H1 (cell line): ENCODE measurements around the gene OR51M1. TPM values are rescaled to one million over a fixed set of nuclear protein-coding genes. Genes with fewer than 3 reads are reported as not detected.

ENCODE experiments used
- CTCF ChIA-PET: fragments of 300-600 bp; sonication (Branson Sonifier 250); formaldehyde crosslinking; loops from one replicate; lab custom pipeline; 2021; ENCODE audit not compliant: partially characterized antibody; lab: Charles Lee
- POLR2A ChIA-PET: fragments of 300-600 bp; sonication (Branson Sonifier 250); formaldehyde crosslinking; loops from one replicate; lab custom pipeline; 2021; ENCODE audit warnings: inconsistent platforms; ENCODE audit not compliant: partially characterized antibody; lab: Charles Lee
- DNase-seq, 2 experiments: peaks; one replicate each; pipeline versions ENCODE4 v3.0.0 to v3.0.0-alpha.2; 2010 to 2022; ENCODE audit warnings: low spot score in 2 of 2, low read depth in 1 of 2, mixed read lengths in 1 of 2
- FAIRE-seq: peaks from 2 replicates; lab custom pipeline; 2011; peaks lifted over from hg19 to GRCh38; lab: Jason Lieb, UNC
- H2AFZ ChIP-seq: 2 replicates; pipeline ENCODE4 v1.8.1; 2012; ENCODE audit warnings: low read length, inconsistent platforms
- H2AK5ac ChIP-seq: 2 replicates; pipeline ENCODE4 v1.6.1; 2013; ENCODE audit warnings: low read depth, low read length
- H2BK120ac ChIP-seq: replicated peaks from 2 replicates; pipeline ENCODE3; 2013; ENCODE audit warnings: low read depth, low read length, inconsistent platforms
- H2BK12ac ChIP-seq: 2 replicates; pipeline ENCODE4 v1.6.1; 2013; ENCODE audit warnings: low read depth, low read length
- H2BK15ac ChIP-seq: 2 replicates; pipeline ENCODE4 v1.6.1; 2013; ENCODE audit warnings: low read length
- H2BK20ac ChIP-seq: 2 replicates; pipeline ENCODE4 v1.6.1; 2013; ENCODE audit warnings: low read length
- H2BK5ac ChIP-seq: 2 replicates; pipeline ENCODE4 v1.6.1; 2013; ENCODE audit warnings: low read depth, low read length
- H3K14ac ChIP-seq: 2 replicates; pipeline ENCODE4 v1.6.1; 2013; ENCODE audit warnings: inconsistent platforms; ENCODE audit not compliant: insufficient read length
- H3K18ac ChIP-seq: 2 replicates; pipeline ENCODE4 v1.6.1; 2013; ENCODE audit warnings: low read length; ENCODE audit errors: extremely low read depth
- H3K23ac ChIP-seq: 2 replicates; pipeline ENCODE4 v1.6.1; 2013; ENCODE audit warnings: inconsistent platforms; ENCODE audit not compliant: insufficient read length
- H3K23me2 ChIP-seq: 2 replicates; pipeline ENCODE4 v1.6.1; 2013; ENCODE audit warnings: low read depth, low read length
- H3K27ac ChIP-seq: 2 replicates; pipeline ENCODE4 v1.6.1; 2011; ENCODE audit warnings: low read depth, low read length, inconsistent platforms
- H3K27me3 ChIP-seq, 4 experiments: replicated peaks in 1 of 4; 1 replicate in 1 of 4; 2 replicates in 3 of 4; pipeline versions ENCODE4 v1.6.1 to v1.8.1; 2011 to 2013; ENCODE audit warnings: low read length in 3 of 4, mild to moderate bottlenecking in 3 of 4, inconsistent platforms in 2 of 4, mixed read lengths in 2 of 4, moderate library complexity in 1 of 4; ENCODE audit not compliant: control insufficient read depth in 3 of 4, insufficient read depth in 3 of 4; ENCODE audit errors: extremely low read depth in 1 of 4
- H3K36me3 ChIP-seq, 4 experiments: 2 replicates each; pipeline versions ENCODE4 v1.6.1 to v1.8.1; 2011 to 2013; ENCODE audit warnings: mild to moderate bottlenecking in 4 of 4, low read length in 3 of 4, moderate library complexity in 2 of 4, control low read depth in 1 of 4, inconsistent platforms in 1 of 4; ENCODE audit not compliant: insufficient read depth in 4 of 4, control insufficient read depth in 2 of 4
- H3K4ac ChIP-seq: replicated peaks from 2 replicates; pipeline ENCODE3; 2013; ENCODE audit warnings: low read length, low read depth, mixed read lengths, inconsistent platforms; ENCODE audit not compliant: insufficient read length
- H3K4me1 ChIP-seq, 4 experiments: replicated peaks in 1 of 4; 1 replicate in 1 of 4; 2 replicates in 3 of 4; pipeline versions ENCODE4 v1.6.1 to v1.8.1; 2011 to 2013; ENCODE audit warnings: low read length in 3 of 4, inconsistent platforms in 2 of 4, mixed read lengths in 1 of 4; ENCODE audit not compliant: insufficient read depth in 4 of 4, control insufficient read depth in 3 of 4
- H3K4me2 ChIP-seq, 2 experiments: 2 replicates each; pipeline versions ENCODE4 v1.6.1 to v1.8.1; 2011 to 2013; ENCODE audit warnings: low read depth in 2 of 2, low read length in 2 of 2, control low read depth in 1 of 2, inconsistent platforms in 1 of 2, mild to moderate bottlenecking in 1 of 2; ENCODE audit not compliant: insufficient read depth in 1 of 2
- H3K4me3 ChIP-seq, 4 experiments: fragments of 200-600, 300-600 bp in 1 of 4; sonication (generic), shearing (Covaris generic), sonication (Bioruptor Twin) in 1 of 4; 2 replicates each; pipeline versions ENCODE4 v1.5.1 to v1.8.1; 2011 to 2016; ENCODE audit warnings: low read length in 4 of 4, low read depth in 3 of 4, control low read depth in 2 of 4, inconsistent platforms in 2 of 4, mild to moderate bottlenecking in 2 of 4, mixed read lengths in 1 of 4, moderate library complexity in 1 of 4; ENCODE audit not compliant: insufficient read depth in 2 of 4; ENCODE audit errors: extremely low read depth in 1 of 4
- H3K56ac ChIP-seq: replicated peaks from 2 replicates; pipeline ENCODE3; 2013; ENCODE audit warnings: low read depth, mild to moderate bottlenecking, mixed read lengths, low read length, inconsistent platforms; ENCODE audit not compliant: insufficient read length
- H3K79me1 ChIP-seq: 2 replicates; pipeline ENCODE4 v1.6.1; 2013; ENCODE audit warnings: low read depth, low read length, control low read depth
- H3K79me2 ChIP-seq, 2 experiments: 2 replicates each; pipeline versions ENCODE4 v1.6.1 to v1.8.1; 2012 to 2013; ENCODE audit warnings: low read length in 2 of 2, mild to moderate bottlenecking in 2 of 2, inconsistent platforms in 1 of 2; ENCODE audit not compliant: insufficient read depth in 2 of 2, control insufficient read depth in 1 of 2
- H3K9ac ChIP-seq, 4 experiments: replicated peaks in 1 of 4; 1 replicate in 1 of 4; 2 replicates in 3 of 4; pipeline versions ENCODE4 v1.6.1 to v1.8.1; 2011 to 2013; ENCODE audit warnings: low read depth in 3 of 4, low read length in 3 of 4, control low read depth in 2 of 4, mild to moderate bottlenecking in 2 of 4, moderate library complexity in 2 of 4, inconsistent platforms in 1 of 4; ENCODE audit errors: extremely low read depth in 1 of 4
- H3K9me3 ChIP-seq, 2 experiments: 2 replicates each; pipeline versions ENCODE4 v1.6.1 to v1.8.1; 2012 to 2013; ENCODE audit warnings: mild to moderate bottlenecking in 2 of 2, moderate library complexity in 2 of 2, control low read depth in 1 of 2, inconsistent platforms in 1 of 2, low read depth in 1 of 2, low read length in 1 of 2, mixed read lengths in 1 of 2; ENCODE audit not compliant: insufficient read depth in 2 of 2
- H4K20me1 ChIP-seq, 2 experiments: replicated peaks in 1 of 2; 2 replicates each; pipeline versions ENCODE3 to v1.8.1; 2011 to 2013; ENCODE audit warnings: inconsistent platforms in 2 of 2, low read length in 2 of 2, mild to moderate bottlenecking in 1 of 2; ENCODE audit not compliant: insufficient read depth in 2 of 2, control insufficient read depth in 1 of 2
- H4K5ac ChIP-seq: 2 replicates; pipeline ENCODE4 v1.6.1; 2013; ENCODE audit warnings: low read length, low read depth, mixed read lengths, inconsistent platforms; ENCODE audit not compliant: insufficient read length
- H4K8ac ChIP-seq: 2 replicates; pipeline ENCODE4 v1.8.0; 2013; ENCODE audit warnings: mild to moderate bottlenecking, moderate library complexity, low read length, inconsistent platforms; ENCODE audit not compliant: insufficient read depth; ENCODE audit errors: extremely low read depth
- H4K91ac ChIP-seq: replicated peaks from 2 replicates; pipeline ENCODE3; 2013; ENCODE audit warnings: low read length, mixed read lengths, inconsistent platforms; ENCODE audit not compliant: insufficient read length
- BACH1 ChIP-seq: IDR thresholded peaks from 2 replicates; pipeline ENCODE4 v1.6.1; 2012; ENCODE audit warnings: low read length, improper control_type of control experiment
- BRCA1 ChIP-seq: IDR thresholded peaks from 2 replicates; pipeline ENCODE4 v1.6.1; 2012; ENCODE audit warnings: low read depth, low read length, improper control_type of control experiment
- CREB1 ChIP-seq: IDR thresholded peaks from 2 replicates; pipeline ENCODE4 v1.6.1; 2012; ENCODE audit warnings: inconsistent platforms
- E2F6 ChIP-seq: IDR thresholded peaks from 2 replicates; pipeline ENCODE4 v1.6.1; 2012; ENCODE audit warnings: inconsistent platforms
- EP300 ChIP-seq, 2 experiments: IDR thresholded peaks; 1 replicate in 1 of 2; 2 replicates in 1 of 2; pipeline ENCODE4 v1.6.1; 2011 to 2012; ENCODE audit warnings: low read depth in 2 of 2, low read length in 2 of 2, mild to moderate bottlenecking in 2 of 2, borderline replicate concordance in 1 of 2, inconsistent platforms in 1 of 2, moderate library complexity in 1 of 2
- FOSL1 ChIP-seq: IDR thresholded peaks from 2 replicates; pipeline ENCODE4 v1.6.1; 2011; ENCODE audit warnings: mild to moderate bottlenecking, low read depth, low read length, moderate library complexity; ENCODE audit not compliant: insufficient read depth
- GTF2F1 ChIP-seq: IDR thresholded peaks from 2 replicates; pipeline ENCODE4 v1.6.1; 2012; ENCODE audit warnings: low read depth, low read length, improper control_type of control experiment, borderline replicate concordance
- RNF2 ChIP-seq: fragments of 200-900, 300-1000 bp; sonication (generic); IDR thresholded peaks from 2 replicates; pipeline ENCODE4 v1.7.1; 2016; ENCODE audit warnings: borderline replicate concordance, low read depth, mild to moderate bottlenecking, antibody characterized with exemption, low read length; ENCODE audit not compliant: poor library complexity, severe bottlenecking; ENCODE audit errors: missing control alignments
- RXRA ChIP-seq: IDR thresholded peaks from 2 replicates; pipeline ENCODE4 v1.6.1; 2011; ENCODE audit warnings: low read depth, mild to moderate bottlenecking, low read length, moderate library complexity; ENCODE audit not compliant: insufficient read depth
- SIRT6 ChIP-seq: IDR thresholded peaks from one replicate; pipeline ENCODE4 v1.7.1; 2012; ENCODE audit warnings: low read length, inconsistent platforms
- SP1 ChIP-seq: IDR thresholded peaks from 2 replicates; pipeline ENCODE4 v1.6.1; 2011; ENCODE audit warnings: low read depth, low read length
- WGBS, 2 experiments: shearing (Covaris generic) in 1 of 2; methylation state at CpG; one replicate each; pipeline versions ENCODE4 v1.1.6 to v1.1.7; 2013 to 2015; ENCODE audit warnings: low lambda C conversion rate in 2 of 2, mixed read lengths in 2 of 2, inconsistent platforms in 1 of 2, low coverage in 1 of 2, missing lambda C conversion rate in 1 of 2; ENCODE audit not compliant: insufficient replicate concordance in 2 of 2, insufficient coverage in 1 of 2, insufficient read length in 1 of 2; ENCODE audit errors: extremely low coverage in 1 of 2, missing lambda C conversion rate in 1 of 2; 5-methylcytosine and 5-hydroxymethylcytosine counted together
- polyA plus RNA-seq, 7 experiments: library from polyadenylated mRNA; depleted of rRNA in 3 of 7; stranded (reverse) in 5 of 7; unstranded in 2 of 7; fragments of >200 nt in 5 of 7; fragments of 200-250 nt in 2 of 7; gene quantifications; 1 replicate in 5 of 7; 2 replicates in 1 of 7; 4 replicates in 1 of 7; pipeline versions ENCODE4 v1.2.1 to v1.2.3, GENCODE V29; 2011 to 2013; ENCODE audit warnings: missing spikeins in 2 of 7, mixed read lengths in 2 of 7
- total RNA-seq: library from RNA; stranded (reverse); fragmentation: NEBNext Ultra II Directional; extraction: Animal tissue kit (Norgen Biotek cat#: 25700); gene quantifications from 2 replicates; pipeline ENCODE4 v1.2.1, GENCODE V29; 2021

Gene OR51M1
- total and polyA plus RNA-seq, 2 of the 8 experiments (the other 6 are each of a cell fraction or from before 2014, with no cell fraction given), result 0.08 TPM; not detected in 1

DNA sequence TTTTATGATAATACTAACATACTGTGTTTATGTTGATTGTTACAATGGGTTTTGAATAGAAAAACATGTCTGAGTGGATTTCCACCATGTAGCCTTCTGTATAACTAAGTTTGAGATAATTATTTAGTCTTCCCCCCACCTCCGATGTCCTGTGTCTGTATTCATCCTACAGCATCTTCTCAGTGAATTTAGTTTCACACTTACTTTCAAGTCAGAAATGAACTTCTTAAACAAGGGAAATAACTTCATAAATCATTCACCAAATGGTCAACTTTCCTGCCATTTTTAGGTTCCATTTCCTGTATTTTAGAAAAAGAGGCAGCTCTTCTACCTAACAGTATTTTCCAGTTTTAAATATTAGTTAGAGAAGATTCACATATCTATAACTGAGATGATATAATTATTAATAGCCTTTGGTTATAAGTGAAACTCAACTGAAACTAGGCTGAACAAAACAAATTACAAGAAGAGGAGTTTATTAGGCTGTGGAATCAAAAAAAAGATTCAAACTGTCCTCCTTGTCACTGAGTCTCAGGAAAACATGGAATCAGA, 43.8 kb upstream of the OR51M1 start:
- H2BK20ac ChIP-seq, result no peak overlapping the region
- H3K23me2 ChIP-seq, result no peaks in the 10 kb centered on the region
- H3K56ac ChIP-seq, result no peak overlapping the region
- no peak overlapping the region for H4K5ac ChIP-seq
- H3K79me2 ChIP-seq, result no peaks in the 10 kb centered on the region
- CTCF ChIA-PET, result no interaction called here
- POLR2A ChIA-PET, result no interaction called here
- no peak overlapping the region for H3K9ac ChIP-seq
- no peak overlapping the region for H3K4me2 ChIP-seq
- H2BK120ac ChIP-seq, result no peak overlapping the region
- H4K8ac ChIP-seq, result no peak overlapping the region
- H3K27me3 ChIP-seq, result no peaks in the 10 kb centered on the region
- H3K27ac ChIP-seq, result no peak overlapping the region
- no peaks in the 10 kb centered on the region for H3K36me3 ChIP-seq
- FAIRE-seq (no peak), DNase-seq (no peak)
- no peak overlapping the region for H3K14ac ChIP-seq
- no peak overlapping the region for H3K4ac ChIP-seq
- 86% methylated on average over 1 of the region's 1 CpG; no CpG with 5 or more reads in 1 of the 2 experiments for WGBS, 2 experiments
- no peak overlapping the region for H2BK5ac ChIP-seq
- H3K4me3 ChIP-seq, result no peak overlapping the region
- H3K4me1 ChIP-seq, result no peaks in the 10 kb centered on the region
- H2AK5ac ChIP-seq, result no peak overlapping the region
- no peak overlapping the region for H2BK15ac ChIP-seq
- H2AFZ ChIP-seq, result no peak overlapping the region
- H3K18ac ChIP-seq, result no peak overlapping the region
- no peaks in the 10 kb centered on the region for H3K79me1 ChIP-seq
- H2BK12ac ChIP-seq, result no peak overlapping the region
- TF ChIP-seq RXRA (no peak), SP1 (no peak), SIRT6 (no peak), CREB1 (no peak), BACH1 (no peak), RNF2 (no peak), EP300 (IDR thresholded peaks at IDR 0.05; ENCODE audit: borderline replicate concordance in 1 of 2, low read depth in 2 of 2, low read length in 2 of 2) (no peak), FOSL1 (no peak), GTF2F1 (no peak), BRCA1 (no peak), E2F6 (no peak)
- H3K23ac ChIP-seq, result no peak overlapping the region
- no peaks in the 10 kb centered on the region for H3K9me3 ChIP-seq
- H4K20me1 ChIP-seq, result no peaks in the 10 kb centered on the region
- no peak overlapping the region for H4K91ac ChIP-seq
